DMS153 treated with DMSO at 0.1 percent for 48 hours (cell line): ENCODE results near the gene RRP15.

Source experiments
- DNase-seq: peaks from one replicate; lab custom pipeline; 2025; ENCODE audit not compliant: unreplicated experiment; lab: John Stamatoyannopoulos, UW

Gene RRP15

DNA sequence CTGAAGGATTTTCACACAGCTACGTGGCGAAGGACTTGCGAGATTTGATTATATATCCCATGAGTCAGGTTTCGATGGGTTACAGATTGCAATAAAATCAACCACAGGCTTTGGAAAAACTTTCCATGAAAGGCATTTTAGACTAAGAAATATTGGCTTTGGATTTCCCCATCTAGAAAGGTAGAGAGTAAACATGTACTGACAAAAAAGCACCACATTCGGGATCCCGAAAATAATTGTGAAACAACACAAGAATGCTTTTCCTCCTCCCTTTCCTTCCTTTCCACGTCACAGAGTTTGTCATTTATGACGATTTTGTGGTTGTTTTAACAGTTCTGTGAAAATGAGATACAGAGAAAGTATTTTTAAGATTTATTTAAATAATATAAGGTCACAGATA is 98.6 kb downstream of the RRP15 start:
- no peak for DNase-seq

DNA sequence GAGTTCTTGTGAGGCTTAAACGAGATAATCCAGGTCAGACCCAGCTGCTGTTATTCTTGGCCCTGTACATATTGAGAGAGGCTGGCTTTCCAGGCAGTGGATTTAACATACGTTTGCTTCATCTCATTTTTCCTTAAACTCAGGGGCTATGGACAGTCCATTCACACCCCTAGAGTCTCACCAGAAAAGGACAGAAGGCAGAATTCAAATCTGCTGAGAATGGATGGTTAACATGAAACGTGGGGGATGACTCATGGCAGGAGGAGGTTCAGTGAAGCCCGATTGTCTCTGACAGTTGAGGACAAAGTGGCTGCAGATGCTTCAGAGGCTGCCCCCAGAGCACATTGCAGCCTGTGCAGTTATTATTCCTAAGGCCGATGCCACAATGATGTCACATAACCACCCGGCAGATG is 99.5 kb downstream of the RRP15 start:
- peak; percentile 26 for DNase-seq
